Stomach (tissue), 9 donors: Measurements from ENCODE around the gene EFNB1. TPM values are rescaled to one million over a fixed set of nuclear protein-coding genes. Genes with fewer than 3 reads are reported as not detected.

Experiments
- DNase-seq, 2 donors: peaks; one replicate each; pipeline versions ENCODE4 v3.0.0 to v3.0.0-alpha.2; 2013 to 2019
- H3K27ac ChIP-seq, 5 donors: fragments of 200-600 bp in 4 of 5; sonication (generic) in 4 of 5; one replicate each; pipeline ENCODE4 v1.5.1; 2013 to 2019; ENCODE audit warnings: mild to moderate bottlenecking in 1 of 5, moderate library complexity in 1 of 5
- H3K27me3 ChIP-seq, 3 donors: fragments of 200-600 bp; sonication (generic); one replicate each; pipeline ENCODE4 v1.5.1; 2017 to 2019; ENCODE audit warnings: mixed run types in 1 of 3
- H3K36me3 ChIP-seq, 4 donors: fragments of 200-600 bp; sonication (generic); 1 replicate in 3 of 4; 2 replicates in 1 of 4; pipeline ENCODE4 v1.5.1; 2016 to 2019
- H3K4me1 ChIP-seq, 4 donors: fragments of 200-600 bp; sonication (generic); one replicate each; pipeline ENCODE4 v1.5.1; 2016 to 2019
- H3K4me3 ChIP-seq, 4 donors: fragments of 200-600 bp; sonication (generic) in 3 of 4; one replicate each; pipeline ENCODE4 v1.5.1; 2016 to 2019; ENCODE audit warnings: mild to moderate bottlenecking in 1 of 4
- H3K9me3 ChIP-seq, 4 donors: fragments of 200-600 bp; sonication (generic); one replicate each; pipeline ENCODE4 v1.5.1; 2016 to 2019
- EP300 ChIP-seq: sonication (generic); formaldehyde crosslinking; IDR thresholded peaks from one replicate; pipeline ENCODE4 v1.6.1; 2017; ENCODE audit warnings: antibody characterized with exemption
- POLR2A ChIP-seq, 4 donors: fragments of 450-650 bp; IDR thresholded peaks; one replicate each; pipeline ENCODE4 v1.6.1; 2016; ENCODE audit warnings: antibody characterized with exemption in 4 of 4, control low read depth in 2 of 4, mild to moderate bottlenecking in 1 of 4, moderate library complexity in 1 of 4
- POLR2AphosphoS5 ChIP-seq, 3 donors: sonication (generic); formaldehyde crosslinking; IDR thresholded peaks; one replicate each; pipeline ENCODE4 v1.6.1; 2016; ENCODE audit warnings: antibody characterized with exemption in 3 of 3
- WGBS, 5 donors: extraction: QIAGEN DNeasy Blood & Tissue Kit in 3 of 5; methylation state at CpG; one replicate each; pipeline versions ENCODE4 v1.1.5 to v1.1.7; 2013 to 2018; 5-methylcytosine and 5-hydroxymethylcytosine counted together
- intact Hi-C: fragments of 100-400 bp; cut with DNase I; formaldehyde crosslinking; loops from one replicate; pipeline ENCODE4 v1.15.1; 2023; ENCODE audit warnings: low total_unique reads
- polyA plus RNA-seq, 3 donors: library from polyadenylated mRNA; stranded (reverse); fragments of 200-250 nt; gene quantifications; one replicate each; pipeline ENCODE4 v1.2.3, GENCODE V29; 2013
- total RNA-seq, 5 donors: library from RNA; depleted of rRNA; stranded (reverse); fragments of >200 nt; gene quantifications; one replicate each; pipeline versions ENCODE4 v1.1.0 to v1.2.3, GENCODE V29; 2014 to 2016
- TF ChIP-seq, protein P1 (sequence below), 7 experiments: fragments of 450-650 bp in 4 of 7; fragments of 200-600 bp in 3 of 7; sonication (generic) in 3 of 7; IDR thresholded peaks; one replicate each; pipeline ENCODE4 v1.5.1; 2016 to 2019; ENCODE audit warnings: antibody characterized with exemption in 7 of 7, control low read depth in 2 of 7, mild to moderate bottlenecking in 1 of 7
- donor health status: healthy with polysubstance abuse.
- donor health status: Bipolar disorder and iron deficiency.
- donor health status: healthy.

The EFNB1 gene
- total and polyA plus RNA-seq, 8 donors: 5.8 to 160 (median 20.0) TPM

DNA sequence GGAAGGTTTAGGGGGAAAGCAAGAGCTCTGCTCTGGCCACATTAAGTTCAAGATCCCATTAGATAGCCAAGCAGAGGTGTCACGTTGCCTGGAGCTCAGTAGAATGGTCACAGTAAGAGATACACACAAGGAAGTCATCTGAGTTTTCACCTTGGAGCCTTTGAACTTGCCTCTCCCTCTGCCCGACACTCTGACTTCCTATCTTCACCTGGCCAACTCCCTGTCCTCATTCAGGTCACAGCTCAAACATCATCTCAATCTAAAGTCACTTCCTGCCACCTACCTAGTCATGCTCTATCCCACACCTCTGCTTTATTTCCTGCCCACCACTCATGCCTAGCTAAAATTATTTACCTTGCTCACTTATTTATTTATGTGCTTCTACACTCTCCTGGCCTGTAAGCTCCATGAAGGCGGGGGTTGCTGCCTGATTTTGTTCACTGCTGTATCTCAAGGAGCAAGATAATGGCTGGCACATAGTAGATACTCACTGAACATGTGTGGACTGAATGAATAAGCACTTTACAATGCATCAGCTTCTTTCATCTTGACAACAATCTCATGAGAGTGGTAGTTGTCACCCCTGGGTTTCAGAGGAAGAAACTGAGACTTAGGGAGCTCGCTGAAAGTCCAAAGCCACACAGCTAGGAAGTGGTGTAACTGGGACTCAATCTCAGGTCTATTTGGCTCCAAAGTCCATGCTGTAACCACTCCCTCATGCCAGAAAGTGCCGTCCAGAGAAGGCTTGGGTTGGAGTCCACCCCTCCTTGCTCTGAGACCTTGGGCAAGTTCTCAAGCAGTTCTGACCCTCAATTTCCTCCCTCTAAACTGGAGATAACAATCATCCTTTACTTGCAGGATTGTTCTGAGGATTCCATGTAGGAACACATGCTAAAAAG lies 40.3 kb downstream of the EFNB1 start:
- TF ChIP-seq EP300: no peak
- TF ChIP-seq, protein P1, sequence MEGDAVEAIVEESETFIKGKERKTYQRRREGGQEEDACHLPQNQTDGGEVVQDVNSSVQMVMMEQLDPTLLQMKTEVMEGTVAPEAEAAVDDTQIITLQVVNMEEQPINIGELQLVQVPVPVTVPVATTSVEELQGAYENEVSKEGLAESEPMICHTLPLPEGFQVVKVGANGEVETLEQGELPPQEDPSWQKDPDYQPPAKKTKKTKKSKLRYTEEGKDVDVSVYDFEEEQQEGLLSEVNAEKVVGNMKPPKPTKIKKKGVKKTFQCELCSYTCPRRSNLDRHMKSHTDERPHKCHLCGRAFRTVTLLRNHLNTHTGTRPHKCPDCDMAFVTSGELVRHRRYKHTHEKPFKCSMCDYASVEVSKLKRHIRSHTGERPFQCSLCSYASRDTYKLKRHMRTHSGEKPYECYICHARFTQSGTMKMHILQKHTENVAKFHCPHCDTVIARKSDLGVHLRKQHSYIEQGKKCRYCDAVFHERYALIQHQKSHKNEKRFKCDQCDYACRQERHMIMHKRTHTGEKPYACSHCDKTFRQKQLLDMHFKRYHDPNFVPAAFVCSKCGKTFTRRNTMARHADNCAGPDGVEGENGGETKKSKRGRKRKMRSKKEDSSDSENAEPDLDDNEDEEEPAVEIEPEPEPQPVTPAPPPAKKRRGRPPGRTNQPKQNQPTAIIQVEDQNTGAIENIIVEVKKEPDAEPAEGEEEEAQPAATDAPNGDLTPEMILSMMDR (IDR thresholded peaks at IDR 0.05): no peak
- no peak for TF ChIP-seq POLR2AphosphoS5 (IDR thresholded peaks at IDR 0.05)
- no peak for TF ChIP-seq POLR2A (IDR thresholded peaks at IDR 0.05)
- WGBS, 5 donors: 26 to 54% (median 30%) methylated on average over 5 of the region's 5 CpGs
- no peaks in the 10 kb centered on the region for H3K9me3 ChIP-seq
- intact Hi-C loops: no loop called here
- peaks cover 0 to 10% (median 0%) of the 10 kb centered on the region in 4 donors for H3K4me1 ChIP-seq
- no peak overlapping the region for H3K4me3 ChIP-seq
- no peaks in the 10 kb centered on the region for H3K36me3 ChIP-seq
- peak overlapping the region; percentile 5 to 53 (median 46) for H3K27ac ChIP-seq
- DNase-seq: peak; percentile 39 to 54
- peaks cover 0 to 7% (median 0%) of the 10 kb centered on the region in 3 donors for H3K27me3 ChIP-seq

DNA sequence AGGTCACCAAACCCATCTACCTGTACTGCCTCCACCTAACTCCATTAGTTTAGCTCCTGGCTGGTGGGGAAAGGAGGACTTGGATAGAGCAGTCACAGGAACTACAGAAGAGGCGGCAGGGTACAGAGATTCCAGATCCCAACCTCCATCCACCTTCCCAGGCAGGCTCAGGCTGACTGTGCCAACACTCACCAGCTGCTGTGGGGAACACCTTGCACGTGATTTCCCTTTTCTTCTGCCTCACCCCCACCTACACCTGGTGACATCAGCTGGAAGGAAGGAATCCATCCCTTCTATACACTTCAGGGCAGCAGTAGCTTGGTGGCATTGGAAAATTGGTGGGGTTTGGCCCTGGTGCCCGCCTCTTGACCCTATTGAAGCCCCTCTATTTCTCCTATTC lies 41.5 kb downstream of the EFNB1 start:
- peaks cover 0 to 7% (median 0%) of the 10 kb centered on the region in 3 donors for H3K27me3 ChIP-seq
- H3K4me1 ChIP-seq: peaks cover 0 to 10% (median 0%) of the 10 kb centered on the region in 4 donors
- TF ChIP-seq POLR2AphosphoS5 (IDR thresholded peaks at IDR 0.05) (no peak), POLR2A (IDR thresholded peaks at IDR 0.05) (no peak), EP300 (no peak)
- TF ChIP-seq, protein P1 (IDR thresholded peaks at IDR 0.05): no peak

DNA sequence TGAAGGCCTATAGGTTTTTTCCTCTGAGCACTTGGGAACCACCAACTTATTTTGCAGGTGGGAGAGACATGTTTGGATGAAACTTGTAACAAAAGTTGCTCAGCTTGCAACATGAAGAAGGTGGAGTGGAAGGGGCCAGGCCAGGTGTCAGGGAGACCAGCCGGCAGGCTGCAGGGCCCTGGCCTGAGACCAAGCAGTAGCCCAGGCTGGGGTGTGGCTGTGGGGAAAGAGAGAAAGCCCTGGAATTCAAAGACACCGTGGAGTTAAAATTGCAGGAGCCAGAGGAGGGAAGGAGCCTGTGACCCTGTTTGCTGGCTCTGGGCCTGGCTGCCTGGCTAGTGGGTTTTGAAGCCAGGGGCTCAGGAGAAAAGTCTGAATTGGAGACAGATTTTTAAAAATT lies 43.4 kb downstream of the EFNB1 start:
- intact Hi-C loops: no loop called here

More for the DNA sequence above, 41.5 kb downstream of the EFNB1 start:
- H3K9me3 ChIP-seq: no peaks in the 10 kb centered on the region
- no peaks in the 10 kb centered on the region for H3K36me3 ChIP-seq
- intact Hi-C loops: no loop called here
- H3K27ac ChIP-seq: peak overlapping the region in 2 of 5 donors; percentile 10 to 27
- WGBS, 5 donors: 44 to 82% (median 64%) methylated on average over 3 of the region's 3 CpGs
- no peak overlapping the region for H3K4me3 ChIP-seq
- no peak for DNase-seq

DNA sequence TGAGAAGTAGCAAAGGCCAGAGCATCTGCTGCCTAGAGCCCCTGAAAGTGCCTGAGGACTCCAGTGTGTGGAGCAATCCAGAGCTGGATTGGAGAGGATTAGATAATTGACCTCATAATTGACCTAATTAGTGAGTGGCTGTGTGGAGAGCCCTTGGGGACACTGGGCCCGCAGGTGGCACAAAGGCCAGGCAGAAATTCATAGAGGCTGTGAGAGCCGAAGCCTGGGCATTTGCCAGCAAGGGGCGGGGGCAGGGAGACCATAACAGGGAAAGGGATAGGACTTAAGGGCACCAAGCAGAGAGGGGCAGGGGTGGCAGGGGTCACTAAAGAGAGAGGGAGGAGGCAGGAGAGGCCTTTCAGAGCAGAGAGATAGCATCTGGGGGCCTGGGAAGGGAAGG lies 45.3 kb downstream of the EFNB1 start:
- intact Hi-C loops: no loop called here
- no peak overlapping the region for H3K4me3 ChIP-seq
- 82 to 95% (median 91%) methylated on average over 3 of the region's 3 CpGs for WGBS, 5 donors

More for the DNA sequence above, 43.4 kb downstream of the EFNB1 start:
- peak in 1 of 2 donors; percentile 36 for DNase-seq
- WGBS, 5 donors: 31 to 58% (median 38%) methylated on average over 2 of the region's 2 CpGs
- H3K4me3 ChIP-seq: no peak overlapping the region
- peaks cover 0 to 8% (median 0%) of the 10 kb centered on the region in 4 donors for H3K4me1 ChIP-seq
- no peaks in the 10 kb centered on the region for H3K36me3 ChIP-seq
- H3K27ac ChIP-seq: no peak overlapping the region
- no peaks in the 10 kb centered on the region for H3K9me3 ChIP-seq
- TF ChIP-seq, protein P1 (IDR thresholded peaks at IDR 0.05): no peak
- TF ChIP-seq POLR2A (IDR thresholded peaks at IDR 0.05) (no peak), POLR2AphosphoS5 (IDR thresholded peaks at IDR 0.05) (no peak), EP300 (no peak)
- H3K27me3 ChIP-seq: peaks cover 0 to 6% (median 0%) of the 10 kb centered on the region in 3 donors

More for the DNA sequence above, 45.3 kb downstream of the EFNB1 start:
- TF ChIP-seq POLR2A (IDR thresholded peaks at IDR 0.05) (no peak), POLR2AphosphoS5 (IDR thresholded peaks at IDR 0.05) (no peak), EP300 (no peak)
- Histone ChIP-seq H3K27ac (no peak overlapping the region), H3K9me3 (no peaks in the 10 kb centered on the region), H3K36me3 (no peaks in the 10 kb centered on the region), H3K4me1 (no peaks in the 10 kb centered on the region), H3K27me3 (peaks cover 0 to 4% (median 0%) of the 10 kb centered on the region in 3 donors)
- no peak for DNase-seq
